PFSK-1 (cell line): Measurements from ENCODE around the gene OR6V1.

Experiments
- POLR2AphosphoS5 ChIP-seq: IDR thresholded peaks from 2 replicates; pipeline ENCODE4 v1.6.1; 2012; ENCODE audit warnings: low read depth, mild to moderate bottlenecking, control low read depth, low read length, moderate library complexity
- SIN3A ChIP-seq: IDR thresholded peaks from 2 replicates; pipeline ENCODE4 v1.6.1; 2012; ENCODE audit warnings: mild to moderate bottlenecking, low read length, moderate library complexity, borderline replicate concordance; ENCODE audit not compliant: insufficient read depth
- TF ChIP-seq, protein P1 (sequence below), 2 experiments: IDR thresholded peaks; 2 replicates each; pipeline versions ENCODE4 v1.6.1 to v1.8.0; 2011 to 2012; ENCODE audit warnings: low read depth in 2 of 2, low read length in 2 of 2, control low read depth in 1 of 2, inconsistent platforms in 1 of 2, mild to moderate bottlenecking in 1 of 2, moderate library complexity in 1 of 2; ENCODE audit not compliant: insufficient read depth in 1 of 2

DNA sequence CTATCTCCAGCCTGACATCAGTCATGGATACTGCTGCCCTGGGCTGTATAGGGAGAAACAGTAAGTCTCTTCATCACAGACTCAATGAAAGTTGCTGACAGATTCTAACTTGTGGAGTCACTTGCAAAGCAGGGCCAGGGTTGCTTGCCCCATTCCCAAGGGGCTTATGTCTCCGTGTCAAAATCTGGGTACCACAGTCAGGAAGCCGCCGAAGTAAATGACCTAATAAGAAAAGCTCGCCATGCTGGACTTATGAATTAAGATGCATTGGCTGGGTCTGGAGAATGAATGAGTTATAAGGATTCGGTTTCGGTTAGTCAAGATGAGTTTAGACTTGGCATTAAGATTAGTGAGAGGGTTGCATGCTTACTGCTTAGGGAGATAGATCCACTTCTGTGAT is 10.8 kb upstream of the OR6V1 start:
- TF ChIP-seq, protein P1, sequence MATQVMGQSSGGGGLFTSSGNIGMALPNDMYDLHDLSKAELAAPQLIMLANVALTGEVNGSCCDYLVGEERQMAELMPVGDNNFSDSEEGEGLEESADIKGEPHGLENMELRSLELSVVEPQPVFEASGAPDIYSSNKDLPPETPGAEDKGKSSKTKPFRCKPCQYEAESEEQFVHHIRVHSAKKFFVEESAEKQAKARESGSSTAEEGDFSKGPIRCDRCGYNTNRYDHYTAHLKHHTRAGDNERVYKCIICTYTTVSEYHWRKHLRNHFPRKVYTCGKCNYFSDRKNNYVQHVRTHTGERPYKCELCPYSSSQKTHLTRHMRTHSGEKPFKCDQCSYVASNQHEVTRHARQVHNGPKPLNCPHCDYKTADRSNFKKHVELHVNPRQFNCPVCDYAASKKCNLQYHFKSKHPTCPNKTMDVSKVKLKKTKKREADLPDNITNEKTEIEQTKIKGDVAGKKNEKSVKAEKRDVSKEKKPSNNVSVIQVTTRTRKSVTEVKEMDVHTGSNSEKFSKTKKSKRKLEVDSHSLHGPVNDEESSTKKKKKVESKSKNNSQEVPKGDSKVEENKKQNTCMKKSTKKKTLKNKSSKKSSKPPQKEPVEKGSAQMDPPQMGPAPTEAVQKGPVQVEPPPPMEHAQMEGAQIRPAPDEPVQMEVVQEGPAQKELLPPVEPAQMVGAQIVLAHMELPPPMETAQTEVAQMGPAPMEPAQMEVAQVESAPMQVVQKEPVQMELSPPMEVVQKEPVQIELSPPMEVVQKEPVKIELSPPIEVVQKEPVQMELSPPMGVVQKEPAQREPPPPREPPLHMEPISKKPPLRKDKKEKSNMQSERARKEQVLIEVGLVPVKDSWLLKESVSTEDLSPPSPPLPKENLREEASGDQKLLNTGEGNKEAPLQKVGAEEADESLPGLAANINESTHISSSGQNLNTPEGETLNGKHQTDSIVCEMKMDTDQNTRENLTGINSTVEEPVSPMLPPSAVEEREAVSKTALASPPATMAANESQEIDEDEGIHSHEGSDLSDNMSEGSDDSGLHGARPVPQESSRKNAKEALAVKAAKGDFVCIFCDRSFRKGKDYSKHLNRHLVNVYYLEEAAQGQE (IDR thresholded peaks at IDR 0.05; ENCODE audit: insufficient read depth in 1 of 2, low read depth in 2 of 2, low read length in 2 of 2) = no peak
- TF ChIP-seq POLR2AphosphoS5 (no peak), SIN3A (no peak)
